Islet precursor cell (in vitro differentiated cells): ENCODE data around the gene GRIP2.
A peak's percentile ranks its signal among the peaks of the same experiment; 100 is the strongest.

Experiments
- DNase-seq: peaks from one replicate; pipeline ENCODE4 v3.0.0-alpha.2; 2018

Gene GRIP2

DNA sequence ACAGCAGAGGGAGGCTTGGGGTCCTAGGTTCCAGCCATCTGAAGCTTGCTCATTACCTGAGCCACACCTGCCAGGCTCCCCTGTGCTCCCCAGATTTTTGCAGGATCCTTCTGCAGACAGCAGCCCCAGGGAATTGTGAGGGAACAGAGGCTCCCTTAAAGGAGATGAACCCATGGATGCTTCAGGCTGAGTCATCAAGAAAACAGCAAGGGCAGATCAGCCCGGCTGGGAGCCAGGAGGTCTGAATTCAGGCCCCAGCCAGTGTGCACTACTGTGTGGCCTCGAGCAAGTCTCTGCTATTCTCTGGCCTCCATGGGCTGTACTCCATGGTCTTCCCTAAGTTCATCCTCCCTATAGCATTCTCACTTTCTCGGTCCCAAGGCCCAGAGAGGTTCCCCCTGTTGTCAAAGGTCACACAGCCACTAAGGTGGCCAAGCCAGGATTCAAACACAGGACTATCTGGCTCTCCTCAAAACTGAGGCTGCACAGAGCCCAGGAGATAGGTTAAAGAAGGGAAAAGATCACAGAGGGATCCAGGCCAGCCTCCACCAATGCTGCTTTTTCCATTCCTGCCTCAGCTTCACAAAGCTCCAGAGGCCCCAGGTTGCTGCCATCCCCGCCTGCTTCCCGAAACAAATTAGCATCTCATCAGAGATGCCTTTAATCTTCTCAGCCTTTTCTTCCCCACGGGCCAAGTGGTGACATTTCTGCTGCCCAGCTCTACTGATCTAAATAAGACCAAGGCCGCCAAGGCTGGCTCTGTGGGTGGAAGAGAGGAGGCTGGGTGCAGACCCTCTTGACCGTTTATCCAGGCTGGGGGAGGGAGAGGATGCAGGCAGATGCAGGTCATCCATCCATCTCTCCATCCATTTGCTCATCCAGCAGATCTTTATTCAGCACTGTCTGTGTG, 21.2 kb upstream of the GRIP2 start:
- no peak for DNase-seq

DNA sequence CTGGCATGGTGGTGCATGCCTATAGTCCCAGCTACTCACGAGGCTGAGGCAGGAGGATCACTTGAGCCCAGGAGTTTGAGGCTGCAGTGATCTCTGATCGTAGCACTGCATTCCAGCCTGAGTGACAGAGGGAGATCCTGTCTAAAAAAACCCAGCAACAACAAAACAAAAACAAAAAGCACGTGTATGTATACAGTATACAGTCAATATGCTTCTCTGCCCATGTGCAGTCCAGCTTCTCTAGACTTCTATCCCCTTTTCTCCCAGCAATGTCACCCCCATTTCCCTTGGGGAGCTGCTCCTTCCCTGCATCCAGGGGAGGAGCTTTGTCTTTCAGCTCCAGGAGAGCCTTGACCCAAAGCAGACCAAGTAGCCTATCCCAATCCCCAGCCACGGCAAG, 20.0 kb upstream of the GRIP2 start:
- DNase-seq = no peak

DNA sequence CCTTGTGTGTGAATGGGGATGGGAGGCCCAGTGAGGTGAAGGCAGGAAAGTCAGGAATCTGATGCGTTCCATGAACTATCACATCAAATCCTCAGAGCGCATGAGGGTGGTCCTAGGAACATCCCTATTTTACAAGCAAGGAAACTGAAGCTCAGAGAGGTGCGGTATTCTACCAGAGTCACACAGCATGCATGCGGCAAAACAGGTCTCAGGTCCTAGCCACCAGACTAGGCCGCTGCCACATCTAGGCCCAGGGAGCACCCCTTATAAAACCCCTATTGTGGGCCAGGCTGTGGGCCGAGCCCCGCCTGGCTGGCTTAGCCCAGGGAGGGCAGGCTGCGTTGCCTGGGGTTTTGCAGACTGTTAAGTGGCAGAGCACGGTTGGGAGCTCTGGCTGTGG, 17.9 kb upstream of the GRIP2 start:
- DNase-seq = no peak

DNA sequence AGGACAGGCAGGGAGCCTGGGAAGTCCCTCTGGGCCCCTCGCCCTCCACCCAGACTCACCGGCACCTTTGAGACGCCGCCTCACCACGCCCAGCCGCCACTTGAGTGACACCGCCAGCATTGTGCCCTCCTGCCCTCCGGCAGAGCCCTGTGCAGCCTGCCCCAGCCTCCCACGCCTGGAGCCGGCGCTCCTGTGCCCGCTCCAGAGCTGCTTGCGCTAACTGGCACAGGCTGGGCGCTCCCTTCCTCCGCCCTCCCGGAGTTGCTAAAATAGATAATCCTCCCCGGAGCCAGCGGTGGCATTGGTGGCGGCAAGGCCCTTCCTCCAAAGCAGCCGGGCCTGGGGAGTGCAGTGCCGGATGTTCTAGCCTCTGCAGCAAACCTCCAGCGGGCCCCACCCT, 15.7 kb upstream of the GRIP2 start:
- DNase-seq = peak; percentile 67

DNA sequence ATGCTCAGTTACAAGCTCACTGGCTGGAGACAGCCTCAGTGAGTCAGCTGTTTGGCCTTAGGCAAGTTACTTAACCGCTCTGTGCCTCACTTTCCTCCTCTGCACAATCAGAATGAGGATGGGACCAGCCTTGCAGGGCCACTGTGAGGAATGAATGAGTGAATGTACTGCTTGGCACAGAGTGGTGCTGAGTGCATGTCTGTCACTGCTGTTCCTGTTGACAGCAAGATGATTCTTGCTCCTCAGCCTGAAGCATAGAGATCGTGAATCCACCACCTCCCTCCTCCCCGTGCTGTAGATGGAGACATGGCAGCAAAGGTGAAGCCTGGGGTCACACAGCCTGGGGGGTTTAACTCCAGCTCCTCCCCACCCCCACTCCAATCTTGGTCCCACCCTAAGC, 14.6 kb upstream of the GRIP2 start:
- no peak for DNase-seq

DNA sequence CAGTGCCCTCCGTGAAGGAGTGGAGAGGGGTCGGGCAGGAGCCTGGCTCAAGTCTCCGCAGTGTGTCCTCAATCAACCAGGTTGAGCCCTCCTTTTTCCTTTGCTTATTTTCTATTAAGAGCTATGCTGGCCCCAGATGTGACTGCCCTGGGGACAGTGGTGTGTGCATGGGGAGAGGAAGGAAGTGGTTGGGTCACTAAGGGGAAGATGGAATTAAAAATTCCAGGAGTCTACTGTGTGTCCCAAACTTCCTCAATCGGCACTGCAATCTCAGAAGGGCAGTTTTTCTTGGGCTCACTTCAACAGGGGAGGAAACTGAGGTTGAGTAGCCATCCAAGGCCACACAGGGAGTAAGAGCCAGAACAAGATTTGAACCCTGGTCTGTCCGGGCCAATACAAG, 13.7 kb upstream of the GRIP2 start:
- DNase-seq = no peak

DNA sequence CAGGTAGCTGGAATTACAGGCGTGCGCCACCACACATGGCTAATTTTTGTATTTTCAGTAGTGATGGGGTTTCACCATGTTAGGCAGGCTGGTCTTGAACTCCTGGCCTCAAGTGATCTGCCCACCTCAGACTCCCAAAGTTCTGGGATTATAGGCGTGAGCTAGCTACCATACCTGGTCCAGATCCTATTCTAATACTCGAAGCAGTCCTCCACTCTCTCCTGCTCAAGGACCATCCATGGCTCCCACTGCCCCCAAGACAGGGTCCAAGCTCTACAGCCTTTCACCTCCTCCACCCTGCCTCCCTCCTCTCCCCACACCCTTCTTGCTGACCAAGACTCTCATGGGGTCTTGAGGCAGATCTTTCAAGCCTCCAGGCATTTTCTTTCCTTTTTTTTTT, 12.6 kb upstream of the GRIP2 start:
- DNase-seq = no peak

DNA sequence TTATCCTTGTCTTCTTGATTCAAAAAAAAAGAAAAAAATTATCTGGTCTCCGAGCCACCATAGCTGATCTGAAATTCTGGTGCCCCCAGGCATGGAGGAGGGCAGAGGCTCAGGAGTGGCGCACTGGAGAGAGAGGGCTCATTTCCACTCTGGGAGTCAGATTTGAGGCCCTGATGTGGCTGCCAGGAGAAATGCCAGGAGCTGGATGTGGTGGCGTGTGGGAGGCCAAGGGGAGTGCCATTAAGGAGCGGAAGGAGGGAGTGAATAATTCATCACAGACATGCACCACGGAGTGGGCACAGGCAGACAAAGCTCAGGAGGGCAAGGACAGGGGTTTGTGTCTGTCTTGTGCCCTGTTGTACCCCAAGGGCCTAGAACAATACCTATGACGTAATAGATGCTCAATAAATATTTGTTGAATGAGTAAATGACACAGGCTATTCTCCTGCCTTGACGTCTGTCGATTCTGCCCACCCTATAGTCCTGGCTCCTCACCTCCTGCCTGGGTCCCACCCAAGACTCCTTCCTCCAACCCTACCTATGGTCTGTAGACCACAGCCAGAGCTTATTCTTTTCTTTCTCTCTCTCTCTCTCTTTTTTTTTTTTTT, 12.0 kb upstream of the GRIP2 start:
- DNase-seq = no peak

DNA sequence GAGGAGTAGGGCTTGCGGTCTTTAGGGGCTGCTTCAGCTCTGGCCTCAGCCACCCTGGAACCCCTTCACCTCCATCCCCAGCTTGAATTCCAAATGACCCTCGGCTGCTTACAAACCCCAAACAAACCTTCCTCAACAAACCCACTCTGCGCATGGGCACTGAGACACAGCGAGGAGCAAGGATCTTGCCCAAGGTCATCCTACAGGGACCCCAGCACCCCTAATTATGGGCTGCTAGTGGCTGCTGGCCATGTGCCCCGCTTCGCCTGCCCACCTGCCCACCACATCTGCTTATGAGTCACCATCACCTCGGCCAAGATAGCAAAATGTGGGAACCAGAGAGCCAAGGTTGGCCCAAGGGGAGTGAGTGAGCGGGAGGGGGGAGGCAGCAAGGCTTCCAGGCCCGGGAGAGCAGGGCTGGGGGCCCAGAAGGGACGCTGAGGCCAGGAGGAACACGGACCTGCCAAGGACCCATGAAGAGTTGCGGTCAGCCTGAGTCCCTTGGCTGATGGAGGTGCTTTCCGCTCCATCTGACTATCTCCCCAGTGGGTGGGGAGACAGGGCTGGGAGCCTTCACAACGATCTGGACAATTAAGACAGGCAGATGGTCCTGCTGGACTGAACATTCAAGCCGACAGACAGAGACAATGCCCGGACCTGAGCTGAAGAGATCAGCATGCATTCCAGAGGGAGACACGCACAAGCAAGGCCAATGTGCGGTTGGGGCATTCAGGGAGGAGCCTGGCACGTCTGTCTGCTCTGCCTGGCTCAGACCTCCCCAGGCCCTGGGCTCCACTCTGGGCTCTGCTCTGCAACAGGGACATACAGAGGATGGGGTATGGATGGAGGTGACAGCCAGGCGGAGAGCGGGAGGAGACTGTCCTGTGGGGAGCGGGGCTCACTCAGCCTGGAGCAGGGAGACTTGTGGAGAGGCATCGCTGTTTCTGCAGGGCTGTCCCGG, 10.8 kb upstream of the GRIP2 start:
- no peak for DNase-seq

DNA sequence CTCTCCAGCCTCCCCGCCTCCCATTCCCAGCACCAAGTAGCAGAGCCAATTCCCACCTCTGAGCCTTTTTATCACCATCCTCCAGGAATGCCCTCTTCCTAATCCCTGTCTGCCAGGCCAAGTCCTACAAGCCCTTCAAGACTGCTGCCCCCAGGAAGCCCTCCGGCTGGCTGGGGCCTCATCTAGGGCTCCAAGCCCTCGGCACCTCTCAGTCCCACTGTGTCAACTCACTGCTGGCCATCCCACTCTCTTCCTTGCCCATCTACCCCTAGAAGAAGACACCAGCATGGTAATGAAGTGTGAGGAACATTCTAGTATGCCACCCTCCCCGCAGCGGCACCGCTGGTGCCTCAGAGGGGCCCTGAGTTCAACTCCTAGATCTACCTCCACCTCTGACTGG, 10.0 kb upstream of the GRIP2 start:
- no peak for DNase-seq

DNA sequence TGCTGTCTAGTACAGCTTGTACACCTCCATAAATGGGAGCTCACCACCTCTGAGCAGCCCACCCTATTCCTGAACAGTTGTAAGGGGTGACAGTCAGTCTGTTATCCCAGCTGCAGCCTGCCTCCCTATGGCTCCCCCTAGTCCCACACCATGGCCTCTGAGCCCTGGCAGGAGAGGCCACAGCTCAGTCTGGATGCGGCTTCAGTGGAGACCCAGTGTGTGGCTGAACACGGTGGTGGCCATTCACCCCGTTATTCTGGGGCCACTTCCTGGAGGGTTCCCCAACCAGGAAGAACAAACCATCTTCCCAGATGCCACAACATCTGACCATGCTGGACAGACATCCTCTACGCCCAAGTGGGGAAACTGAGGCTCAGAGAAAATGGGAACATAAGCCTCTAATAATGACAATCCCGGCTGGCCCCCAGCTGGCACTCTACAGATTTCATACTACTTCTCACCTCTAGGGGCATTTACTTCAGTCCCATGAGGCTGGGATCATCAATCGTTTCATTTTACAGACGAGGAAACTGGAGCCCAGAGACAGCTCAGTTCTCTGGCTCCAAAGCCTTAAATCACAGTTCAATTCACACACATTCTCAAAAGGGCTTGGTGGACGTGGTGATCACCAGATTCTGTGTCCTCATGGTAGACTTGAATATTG, 9.2 kb upstream of the GRIP2 start:
- DNase-seq = no peak

DNA sequence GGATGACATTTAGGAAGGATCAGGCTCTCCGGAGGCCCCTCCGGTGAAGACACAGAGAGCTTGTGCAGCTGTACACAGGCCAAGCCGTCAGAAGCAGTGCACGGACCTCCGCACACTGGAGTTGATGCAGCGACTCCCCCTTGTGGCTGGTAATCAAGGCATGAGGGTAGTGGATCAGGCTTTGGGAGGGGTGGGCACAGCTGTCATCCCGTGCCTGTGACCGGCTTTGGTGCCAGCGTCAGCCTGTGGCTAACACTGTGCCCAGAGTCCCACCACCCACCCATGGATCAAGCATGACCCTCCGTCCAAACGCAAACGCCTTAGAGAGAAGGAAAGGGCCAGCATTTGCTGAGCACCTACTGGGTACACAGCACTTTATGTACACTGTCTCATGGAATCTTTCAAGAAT, 8.2 kb upstream of the GRIP2 start:
- peak; percentile 86 for DNase-seq

DNA sequence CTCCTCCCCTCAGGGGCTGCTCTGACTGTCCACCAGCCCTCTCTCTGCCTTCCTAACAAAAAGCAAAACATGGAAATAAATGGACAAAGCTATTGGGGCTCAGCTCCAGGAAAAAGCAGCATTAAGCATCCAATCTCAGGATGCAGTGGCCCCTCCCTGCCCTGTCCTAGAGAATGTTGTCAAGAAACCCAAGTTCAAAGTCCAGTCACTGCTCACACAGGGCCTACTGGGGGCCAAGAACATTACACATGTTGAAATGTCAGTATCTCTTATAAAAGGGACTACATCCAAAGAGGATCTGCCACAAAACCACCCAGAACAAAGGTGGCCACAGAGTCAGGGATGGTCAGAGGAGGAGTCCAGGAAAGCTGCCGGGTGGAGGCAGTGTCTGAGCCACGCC, 7.6 kb upstream of the GRIP2 start:
- no peak for DNase-seq

DNA sequence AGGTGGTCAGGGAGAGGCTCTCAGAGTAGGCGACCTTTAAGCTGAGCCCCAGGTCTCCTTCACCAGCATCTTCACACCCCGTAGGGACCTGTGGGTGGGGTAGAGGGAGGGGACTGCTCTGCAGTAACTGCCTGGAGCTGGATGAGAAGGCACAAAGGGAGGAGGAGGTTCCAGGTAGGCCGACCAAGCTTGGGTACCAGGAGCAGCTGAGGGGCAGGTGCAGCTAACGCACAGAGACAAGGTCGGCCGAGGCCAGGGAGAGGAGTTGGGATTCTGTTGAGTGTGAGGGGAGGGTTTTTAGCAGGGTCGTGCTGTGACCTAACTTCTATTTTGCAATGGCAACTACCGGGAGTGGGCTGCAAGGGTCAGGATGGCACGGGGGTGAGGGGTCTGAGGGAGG, 5.9 kb upstream of the GRIP2 start:
- no peak for DNase-seq

DNA sequence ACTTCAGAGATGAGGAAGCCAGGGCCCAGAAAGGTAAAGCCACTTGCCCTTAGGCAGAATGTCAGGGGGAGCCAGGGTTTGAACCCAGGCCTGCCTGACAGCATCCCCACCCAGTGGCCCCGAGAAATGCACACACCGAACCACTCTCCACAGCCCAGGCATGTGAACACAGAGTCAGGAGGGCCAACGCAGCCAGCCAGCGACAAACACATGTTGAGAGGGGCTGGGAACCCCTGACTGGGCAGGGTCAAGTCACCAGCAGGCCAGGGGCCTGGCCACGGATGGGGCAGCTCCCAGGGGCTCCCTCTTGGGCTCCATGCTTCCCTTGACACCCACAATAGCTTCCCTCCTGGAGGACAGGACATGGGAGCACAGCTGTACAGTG, 5.1 kb upstream of the GRIP2 start:
- DNase-seq = no peak

DNA sequence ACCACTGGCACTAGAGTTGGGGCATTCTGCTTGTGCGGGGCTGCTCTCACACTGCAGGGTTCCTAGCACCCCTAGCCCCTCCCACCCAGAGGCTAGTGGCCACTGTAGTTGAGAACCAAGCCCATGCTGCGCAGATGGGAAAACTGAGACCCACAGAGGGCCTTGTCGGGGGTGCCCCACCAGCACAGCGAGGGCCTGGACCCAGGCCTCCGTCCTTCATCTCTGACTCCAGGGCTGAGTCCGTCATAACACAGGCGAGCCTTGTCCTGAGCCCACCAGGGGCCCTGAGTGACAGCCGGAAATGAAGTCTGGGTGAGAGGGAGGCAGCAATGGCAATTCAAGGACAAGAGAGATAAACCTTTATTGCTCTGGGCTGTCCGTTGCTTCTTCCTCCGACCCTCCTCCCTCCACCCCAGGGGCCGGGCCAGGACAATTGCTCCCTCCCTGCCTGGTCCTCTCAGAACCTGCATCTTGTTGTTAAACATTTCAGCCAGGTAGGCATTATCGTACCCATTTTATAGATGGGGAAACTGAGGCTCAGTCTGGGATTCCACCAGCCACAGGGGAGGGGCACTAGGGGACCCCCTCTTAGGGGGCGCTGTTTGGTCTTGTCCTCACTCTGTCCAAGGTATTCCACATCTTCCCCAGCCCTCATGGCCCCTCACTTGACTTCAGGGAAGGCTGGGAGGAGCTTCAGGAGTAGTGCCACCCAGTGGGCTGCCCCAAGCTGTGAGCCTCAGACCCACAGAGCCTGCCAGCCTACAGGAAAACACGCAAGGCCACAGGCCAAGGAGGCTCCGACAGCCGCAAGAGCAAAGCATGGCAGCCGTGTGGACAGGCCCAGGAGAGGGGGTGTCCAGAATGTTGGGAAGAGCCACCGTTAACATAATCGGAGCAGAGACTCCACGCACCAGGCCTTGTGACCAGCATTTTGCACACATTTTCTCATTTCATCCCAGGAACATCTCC, 4.4 kb upstream of the GRIP2 start:
- DNase-seq = no peak

DNA sequence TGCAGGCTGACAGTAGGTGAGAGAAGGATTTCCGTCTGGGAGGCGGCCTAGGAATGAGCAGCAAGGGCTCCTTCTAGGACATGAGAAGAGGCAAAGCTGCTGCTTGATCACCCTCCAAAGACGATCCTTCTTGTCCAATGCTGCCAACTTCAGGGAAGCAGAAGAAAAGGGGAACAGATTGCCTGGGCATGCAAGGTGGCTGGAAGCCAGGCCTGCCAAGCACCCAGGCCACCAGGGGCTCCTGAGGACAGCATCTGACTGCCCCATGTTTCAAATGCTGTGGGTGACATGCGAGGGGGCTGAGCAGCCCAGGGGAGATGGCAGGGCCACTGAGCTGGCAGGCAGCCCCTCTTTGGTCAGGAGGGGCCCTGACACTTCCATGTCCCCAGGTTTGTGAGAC, 3.3 kb upstream of the GRIP2 start:
- DNase-seq = no peak

DNA sequence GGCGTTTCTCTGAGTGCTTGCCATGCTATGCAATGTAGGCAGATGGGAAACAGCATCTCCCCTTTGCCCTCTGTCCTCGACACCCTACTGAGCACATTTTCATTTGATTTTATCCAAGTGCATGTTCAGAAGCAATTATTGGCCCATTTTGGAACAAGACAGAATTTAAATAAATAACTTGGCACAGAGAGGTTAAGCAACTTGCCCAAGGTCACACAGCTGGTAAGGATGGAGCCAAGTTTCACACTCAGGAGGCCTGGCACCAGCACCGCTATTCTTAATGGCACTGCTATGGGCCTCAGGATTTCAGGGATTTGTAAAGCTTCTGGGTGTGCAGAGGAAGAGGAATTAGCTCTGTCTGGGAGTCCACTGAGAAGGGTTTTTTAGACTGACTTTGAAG, 2.5 kb upstream of the GRIP2 start:
- no peak for DNase-seq

DNA sequence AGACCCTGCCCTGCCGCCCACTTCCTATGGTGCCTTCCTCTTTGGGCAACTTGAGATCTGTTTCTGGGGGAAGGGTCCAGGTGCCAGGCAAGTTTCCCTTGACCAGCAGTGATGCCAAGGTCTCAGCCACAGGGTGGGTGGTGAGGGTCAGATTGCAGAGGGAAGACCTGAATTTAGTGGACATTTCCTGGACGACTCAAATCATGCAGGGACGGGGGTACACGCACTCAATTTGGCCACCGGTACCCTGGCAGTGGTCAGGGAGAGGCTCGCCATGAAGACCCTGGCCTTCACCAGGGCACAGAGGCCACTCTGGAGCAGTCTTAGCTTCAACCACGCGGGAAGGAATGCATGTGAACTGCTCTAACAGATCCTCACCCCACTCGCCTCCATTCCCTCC, 1.5 kb upstream of the GRIP2 start:
- no peak for DNase-seq

DNA sequence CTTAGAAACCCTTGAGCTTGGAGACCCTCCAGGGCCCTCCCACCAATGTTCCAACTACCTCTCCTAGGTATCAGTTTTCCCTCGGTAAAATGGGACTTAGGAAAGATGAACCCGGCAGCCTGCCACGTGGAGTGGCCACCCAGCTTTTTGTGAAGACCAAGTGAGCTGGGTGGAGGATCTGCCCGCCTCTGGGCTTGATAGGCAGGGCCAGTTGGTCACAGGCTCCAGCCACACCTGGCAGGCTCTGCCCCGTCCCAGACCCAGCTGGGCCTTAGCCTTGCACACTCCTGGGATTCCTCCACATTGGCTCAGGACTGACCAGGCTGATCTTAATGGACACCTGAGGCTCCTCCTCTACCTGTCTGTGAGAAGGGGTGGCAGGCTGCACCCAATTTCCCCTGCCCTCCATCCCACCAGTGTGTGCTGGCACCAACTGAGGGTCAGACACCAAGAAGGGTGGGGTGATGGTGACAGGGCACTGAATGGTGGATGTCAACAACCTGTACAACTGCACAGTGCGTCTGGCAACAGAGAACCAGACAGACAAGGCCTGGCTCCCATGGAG, 761 bp upstream of the GRIP2 start:
- DNase-seq = no peak

DNA sequence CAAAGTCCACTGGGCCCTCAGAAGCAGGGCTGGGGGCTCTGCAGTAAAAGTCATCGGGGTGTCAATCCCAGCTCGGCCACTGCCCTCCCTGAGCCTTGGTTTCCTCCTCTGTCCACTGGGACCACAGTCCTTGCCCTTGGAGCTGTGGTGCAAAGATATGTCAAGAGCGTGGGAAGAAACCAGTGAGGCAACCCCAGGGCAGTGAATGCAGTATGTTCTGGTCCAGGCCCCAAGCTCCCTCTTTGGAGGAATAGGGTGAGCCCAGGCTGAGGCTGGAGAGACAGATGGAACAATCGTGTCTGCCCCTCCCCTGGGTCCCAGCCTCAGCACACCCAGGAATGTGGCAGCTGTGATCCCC, 779 bp downstream of the GRIP2 start:
- DNase-seq = no peak
